ENCODE measurements around the gene TRIP4. TPM values are rescaled to one million over a fixed set of nuclear protein-coding genes. Genes with fewer than 3 reads are reported as not detected.
A peak's percentile ranks its signal among the peaks of the same experiment; 100 is the strongest.
"Not testable (repeated sequence)": the region's sequence is repeated elsewhere in the genome, so short reads cannot be mapped to it uniquely, and the experiment has no call there.

The TRIP4 gene
- total RNA-seq, 2 donors from 2014 or later = 28.0 to 32.4 TPM

GRCh38 chr15:64373360-64373759 is 14.3 kb upstream of the TRIP4 start:
- Histone ChIP-seq H3K36me3 (no peaks in the 10 kb centered on the region), H3K4me3 (no peak overlapping the region), H3K4me1 (no peaks in the 10 kb centered on the region), H3K27ac (no peak overlapping the region), H3K27me3 (no peaks in the 10 kb centered on the region), H3K9me3 (no peaks in the 10 kb centered on the region), H3K9ac (ENCODE audit: low read depth in 2 of 2, low read length in 2 of 2) (no peak overlapping the region)
- DNase-seq = no peak
- TF ChIP-seq CTCF (IDR thresholded peaks at IDR 0.05) = no peak
- intact Hi-C loops (cut with DNase I) = no loop called here

- H3K36me3 ChIP-seq = no peaks in the 10 kb centered on the region
- H3K4me3 ChIP-seq = no peak overlapping the region
- no peaks in the 10 kb centered on the region for H3K9me3 ChIP-seq
- no peaks in the 10 kb centered on the region for H3K27me3 ChIP-seq
- H3K9ac ChIP-seq (ENCODE audit: low read depth in 2 of 2, low read length in 2 of 2) = no peak overlapping the region
- TF ChIP-seq CTCF (IDR thresholded peaks at IDR 0.05) = no peak
- intact Hi-C loops (cut with DNase I) = no loop called here
- H3K27ac ChIP-seq = no peak overlapping the region
- peaks cover 7% of the 10 kb centered on the region for H3K4me1 ChIP-seq
- no peak for DNase-seq
These were observed 8.2 kb upstream of the TRIP4 start for GRCh38 chr15:64379216-64379960.

GRCh38 chr15:64380130-64380870 is 7.3 kb upstream of the TRIP4 start:
- H3K4me3 ChIP-seq = peak overlapping the region; percentile 84
- peak overlapping the region in 1 of 2 donors; percentile 62 for H3K9ac ChIP-seq (ENCODE audit: low read depth in 2 of 2, low read length in 2 of 2)
- H3K27ac ChIP-seq; H3K36me3 ChIP-seq; H3K4me1 ChIP-seq; DNase-seq; H3K9me3 ChIP-seq; intact Hi-C loops (cut with DNase I); H3K27me3 ChIP-seq: not testable (repeated sequence)

GRCh38 chr15:64381000-64381751 is 6.5 kb upstream of the TRIP4 start, which contains the start of gene PCLAF:
TSS of gene PCLAF (minus strand) at chr15:64381441. CDS start at chr15:64381371, 70 bp downstream.
- no peak within 1 kb of the TSS for H3K27ac ChIP-seq
- H3K36me3 ChIP-seq = no peaks in the 10 kb centered on the region
- peak within 1 kb of the TSS; percentile 62 to 71 for H3K9ac ChIP-seq (ENCODE audit: low read depth in 2 of 2, low read length in 2 of 2)
- no peak for TF ChIP-seq CTCF (IDR thresholded peaks at IDR 0.05)
- H3K4me1 ChIP-seq = peaks cover 7% of the 10 kb centered on the region
- H3K9me3 ChIP-seq = no peaks in the 10 kb centered on the region
- H3K4me3 ChIP-seq = peak within 1 kb of the TSS; percentile 84
- peak; percentile 97 for DNase-seq
- H3K27me3 ChIP-seq = no peaks in the 10 kb centered on the region
- intact Hi-C loops (cut with DNase I) = no loop called here

- intact Hi-C loops (cut with DNase I) = no loop called here
- no peaks in the 10 kb centered on the region for H3K9me3 ChIP-seq
- DNase-seq = no peak
- no peaks in the 10 kb centered on the region for H3K27me3 ChIP-seq
- TF ChIP-seq CTCF (IDR thresholded peaks at IDR 0.05) = no peak
- no peak overlapping the region for H3K4me3 ChIP-seq
- H3K9ac ChIP-seq (ENCODE audit: low read depth in 2 of 2, low read length in 2 of 2) = no peak overlapping the region
- no peak overlapping the region for H3K27ac ChIP-seq
- peaks cover 10% of the 10 kb centered on the region for H3K4me1 ChIP-seq
- H3K36me3 ChIP-seq = no peaks in the 10 kb centered on the region
These were observed 3.9 kb upstream of the TRIP4 start for GRCh38 chr15:64383760-64384159.

All from colonic mucosa (tissue), 4 donors.